ENCODE results near the gene ARL8A.
"Not testable (repeated sequence)": the region's sequence is repeated elsewhere in the genome, so short reads cannot be mapped to it uniquely, and the experiment has no call there.

ARL8A gene

DNA sequence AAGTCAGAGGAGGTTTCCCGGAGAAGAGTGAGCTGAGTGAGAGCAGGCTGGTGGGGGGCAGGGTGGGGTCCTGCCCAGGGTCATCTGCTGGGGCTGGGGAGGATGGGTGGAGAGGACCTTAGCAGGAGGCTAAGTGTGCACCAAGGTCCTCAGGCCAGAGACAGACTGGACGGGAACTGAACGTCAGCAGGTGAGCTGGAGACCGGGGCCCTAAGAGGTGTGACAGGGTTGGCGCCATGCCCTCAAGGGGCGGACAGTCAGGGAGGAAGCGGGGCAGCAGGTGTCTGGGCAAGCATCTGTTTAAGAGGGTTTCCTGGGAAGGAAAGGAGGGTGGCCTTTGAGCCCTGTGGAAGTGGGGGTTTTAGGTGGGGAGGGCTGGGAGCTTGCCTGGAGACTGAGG is 29.5 kb upstream of the ARL8A start:
- DNase-seq (ENCODE audit: low read depth, low spot score), result no peak

DNA sequence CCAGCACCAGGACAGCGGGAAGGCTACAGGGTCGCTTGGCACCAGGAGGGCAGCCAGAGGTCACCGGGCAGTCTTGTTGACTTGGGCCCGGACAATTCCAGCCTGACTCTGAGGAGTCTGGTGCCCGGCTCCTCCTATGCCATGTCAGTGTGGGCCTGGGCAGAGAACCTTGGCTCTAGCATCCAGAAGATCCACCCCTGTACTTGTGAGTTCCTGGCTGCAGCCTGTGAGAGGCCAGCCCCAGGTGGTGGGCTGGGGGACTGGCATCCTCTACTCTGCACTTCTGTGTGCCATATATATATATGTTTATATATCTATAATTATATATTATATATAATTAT is 27.4 kb upstream of the ARL8A start:
- no peak for DNase-seq (ENCODE audit: low read depth, low spot score)

DNA sequence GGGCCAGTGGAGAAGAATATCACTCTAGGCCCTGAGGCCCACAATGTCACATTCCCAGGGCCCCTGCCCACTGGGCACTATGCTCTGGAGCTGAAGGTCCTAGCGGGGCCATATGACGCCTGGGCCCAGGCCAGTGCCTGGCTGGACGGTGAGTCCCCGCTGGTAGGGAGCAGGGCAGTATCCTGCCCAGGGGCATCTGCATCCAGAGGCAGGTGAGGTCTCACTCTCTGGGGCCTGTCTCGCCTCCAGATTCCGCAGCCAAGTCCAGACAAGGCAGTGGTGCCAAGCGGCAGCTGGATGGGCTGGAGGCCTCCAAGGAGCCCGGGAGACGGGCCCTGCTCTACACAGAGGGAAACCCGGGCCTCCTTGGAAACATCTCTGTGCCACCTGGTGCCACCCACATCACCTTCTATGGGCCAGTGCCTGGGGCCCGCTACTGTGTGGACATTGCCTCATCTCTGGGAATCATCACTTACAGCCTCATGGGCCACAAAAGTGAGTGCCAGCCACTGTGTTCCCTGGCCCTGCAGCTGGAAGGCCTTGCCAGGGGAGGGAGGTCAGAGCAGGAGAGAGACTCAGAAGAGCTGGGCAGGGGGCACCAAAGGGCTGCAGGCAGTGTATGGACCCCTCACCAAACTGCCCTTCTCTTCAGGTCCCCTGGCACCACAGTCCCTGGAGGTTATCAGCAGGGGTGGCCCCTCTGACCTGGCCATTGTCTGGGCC is 26.9 kb upstream of the ARL8A start:
- no peak for DNase-seq (ENCODE audit: low read depth, low spot score)

DNA sequence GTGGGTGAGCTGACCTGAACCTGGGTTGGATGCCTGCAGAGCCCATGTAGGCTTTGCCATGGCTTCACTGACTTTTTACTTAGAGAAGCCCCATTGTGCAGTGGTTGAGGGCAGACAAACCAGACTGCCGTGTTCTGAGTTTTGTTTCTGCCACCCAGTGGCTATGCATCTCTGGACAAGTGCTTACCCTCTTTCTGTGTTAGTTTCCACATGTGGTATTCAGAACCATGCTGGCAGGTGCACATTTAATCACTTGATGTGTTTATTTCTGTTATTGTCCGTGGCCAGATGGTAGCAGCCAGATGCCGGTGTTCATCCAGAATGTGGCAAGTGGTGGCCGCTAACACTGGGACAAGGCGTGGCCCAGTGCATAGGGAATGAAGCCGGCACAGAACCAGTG is 26.2 kb upstream of the ARL8A start:
- no peak for DNase-seq (ENCODE audit: low read depth, low spot score)

GRCh38 chr1:202168861-202169260 is 24.3 kb upstream of the ARL8A start:
- no peak for DNase-seq (ENCODE audit: low read depth, low spot score)

DNA sequence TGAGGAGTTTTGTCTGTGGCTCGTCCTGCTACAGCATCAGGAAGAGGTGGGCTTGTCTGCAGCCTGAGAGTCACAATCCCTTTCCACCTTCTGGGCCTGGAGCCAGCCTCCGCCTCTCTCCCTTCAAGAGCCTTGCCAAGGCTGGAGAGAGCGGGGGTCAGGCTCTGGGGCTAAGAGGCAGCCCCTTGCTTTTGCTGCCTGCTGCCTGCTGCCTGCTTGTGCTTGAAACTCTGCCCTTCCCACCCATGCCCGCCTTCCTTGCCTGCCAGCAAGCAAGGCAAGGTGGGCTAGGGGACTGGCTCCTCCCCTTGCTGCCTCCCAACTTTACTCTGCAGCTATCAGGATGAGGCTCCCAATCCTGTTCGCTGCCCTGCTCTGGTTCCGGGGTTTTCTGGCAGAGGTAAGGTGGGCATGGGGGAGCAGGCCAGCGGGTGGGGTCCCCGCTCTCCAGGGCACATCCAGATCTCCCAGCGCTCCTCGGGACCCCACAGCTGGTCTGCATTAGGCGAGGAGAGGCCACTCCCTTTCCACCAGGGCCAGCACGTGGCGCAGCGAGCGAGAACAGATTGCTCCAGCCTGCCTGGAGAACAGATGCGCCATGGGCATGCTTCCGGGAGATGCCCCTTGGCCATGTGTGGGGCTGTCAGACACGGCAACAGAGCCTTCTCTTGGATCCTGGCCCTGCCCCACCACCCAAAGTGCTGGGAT is 23.3 kb upstream of the ARL8A start:
- no peak for DNase-seq (ENCODE audit: low read depth, low spot score)

GRCh38 chr1:202167054-202167453 is 22.5 kb upstream of the ARL8A start:
- DNase-seq (ENCODE audit: low read depth, low spot score), result not testable (repeated sequence)

GRCh38 chr1:202165942-202166843 is 21.7 kb upstream of the ARL8A start:
- DNase-seq (ENCODE audit: low read depth, low spot score), result no peak

DNA sequence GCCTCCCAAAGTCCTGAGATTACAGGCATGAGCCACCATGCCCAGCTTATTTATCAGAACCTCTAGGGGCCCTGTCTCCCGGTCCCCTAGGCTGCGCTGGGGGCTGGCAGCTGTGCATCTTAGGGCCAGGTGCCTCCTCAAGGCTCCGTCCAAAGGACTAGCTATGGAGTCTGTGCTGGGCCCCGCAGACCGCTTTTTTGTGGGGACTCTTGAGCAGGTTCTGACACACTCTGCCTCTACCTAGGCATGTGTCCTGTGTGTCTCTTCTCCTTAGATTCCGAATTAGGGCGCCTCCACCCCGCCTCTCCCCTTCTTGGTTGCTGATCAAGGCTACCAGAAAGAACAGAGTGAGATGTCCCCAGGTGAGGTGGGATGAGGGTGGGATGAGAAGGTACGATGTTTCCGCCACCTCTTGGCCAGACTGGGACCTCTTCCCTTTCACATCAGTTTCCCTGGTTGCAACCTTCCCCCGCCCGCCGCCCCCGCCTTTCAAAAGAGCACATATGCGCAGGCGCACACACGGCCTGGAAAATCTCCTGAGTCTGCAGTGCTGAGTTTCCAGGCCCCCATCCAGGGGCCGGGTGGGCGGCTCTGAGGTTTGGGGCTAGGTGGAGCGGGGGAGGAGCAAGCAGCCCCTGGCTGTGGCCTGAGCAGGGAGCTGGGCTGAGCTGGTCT is 20.9 kb upstream of the ARL8A start:
- no peak for DNase-seq (ENCODE audit: low read depth, low spot score)

- DNase-seq (ENCODE audit: low read depth, low spot score), result no peak
Observed at GRCh38 chr1:202164271-202165037, 19.9 kb upstream of the ARL8A start.

- no peak for DNase-seq (ENCODE audit: low read depth, low spot score)
Observed at GRCh38 chr1:202163281-202164270, 19.0 kb upstream of the ARL8A start.

DNA sequence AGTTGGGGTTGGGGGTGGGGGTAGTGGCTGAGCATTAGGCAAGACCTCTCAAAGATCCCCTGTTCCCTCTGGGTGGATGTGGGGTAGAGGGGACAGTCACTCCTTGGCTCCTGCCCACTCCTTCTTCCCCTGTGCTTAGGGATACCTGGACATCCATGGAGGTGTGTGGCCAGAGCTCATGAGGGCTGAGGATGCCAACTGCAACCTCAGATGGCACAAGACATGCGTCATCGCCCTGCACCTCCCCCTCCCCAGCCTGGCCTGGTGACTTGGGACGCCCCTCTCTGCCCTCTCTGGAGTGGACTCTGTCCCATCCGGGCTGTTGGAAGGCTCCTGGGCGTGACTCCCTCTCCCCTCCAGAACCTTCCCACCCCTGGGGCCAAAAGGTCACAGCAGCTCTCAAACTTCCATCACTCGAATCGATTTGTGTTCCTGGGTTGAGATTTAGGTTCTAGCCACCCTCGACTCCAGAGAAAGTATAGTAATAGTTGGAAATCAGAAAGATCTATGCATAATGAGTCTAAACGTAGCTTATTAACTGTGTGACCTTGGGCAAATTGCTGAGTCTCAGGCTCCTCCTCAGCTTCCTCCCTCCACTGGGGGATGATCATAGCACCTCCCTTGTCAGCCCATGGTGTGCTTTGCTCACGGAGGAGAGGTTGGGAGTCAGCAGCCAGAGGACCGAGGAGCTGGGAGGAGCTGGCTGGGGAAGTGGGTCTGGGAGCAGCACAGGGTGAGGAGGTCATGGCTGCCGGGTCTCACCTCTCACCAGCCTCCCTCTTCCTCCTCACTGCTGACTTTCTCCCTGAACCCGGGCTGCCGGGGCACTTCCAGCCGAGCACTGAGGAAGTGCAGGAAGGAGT is 18.1 kb upstream of the ARL8A start:
- DNase-seq (ENCODE audit: low read depth, low spot score), result no peak

- DNase-seq (ENCODE audit: low read depth, low spot score), result no peak
Observed at GRCh38 chr1:202162047-202162417, 17.5 kb upstream of the ARL8A start.

- no peak for DNase-seq (ENCODE audit: low read depth, low spot score)
Observed at GRCh38 chr1:202161151-202162046, 16.9 kb upstream of the ARL8A start.

DNA sequence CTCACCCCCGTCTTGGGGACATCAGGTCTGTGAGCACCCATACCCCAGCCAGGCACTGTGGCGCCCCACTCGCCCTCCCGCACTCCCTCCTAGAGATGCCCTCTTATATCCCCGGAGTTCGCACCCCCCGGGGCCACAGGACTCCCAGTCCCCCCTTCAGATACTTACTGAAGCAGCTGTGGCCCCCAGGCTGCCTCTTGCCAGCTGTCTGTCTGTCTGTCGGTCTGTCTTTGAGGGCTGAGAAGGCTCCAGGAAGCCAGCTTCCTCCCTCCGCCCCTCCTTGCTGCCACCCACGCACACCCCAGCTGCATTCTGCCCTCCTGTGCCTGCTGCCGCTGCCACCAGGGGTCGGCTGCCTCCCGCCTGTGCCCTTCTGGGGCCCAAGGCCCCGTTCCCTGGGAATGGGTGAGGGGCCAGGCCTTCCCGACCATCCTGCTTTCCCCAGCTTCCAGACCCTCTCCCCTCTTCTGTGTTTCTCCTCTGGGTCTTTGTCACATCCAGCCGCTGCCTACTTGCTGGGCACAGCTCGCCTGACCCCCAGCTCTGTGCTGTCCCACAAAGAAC is 15.9 kb upstream of the ARL8A start, which contains the start of gene PTPN7:
TSS of gene PTPN7 (minus strand) at position 226 of the 564 bp plus-strand sequence. CDS start 1,200 bp downstream, outside the sequence.
- no peak for DNase-seq (ENCODE audit: low read depth, low spot score)

DNA sequence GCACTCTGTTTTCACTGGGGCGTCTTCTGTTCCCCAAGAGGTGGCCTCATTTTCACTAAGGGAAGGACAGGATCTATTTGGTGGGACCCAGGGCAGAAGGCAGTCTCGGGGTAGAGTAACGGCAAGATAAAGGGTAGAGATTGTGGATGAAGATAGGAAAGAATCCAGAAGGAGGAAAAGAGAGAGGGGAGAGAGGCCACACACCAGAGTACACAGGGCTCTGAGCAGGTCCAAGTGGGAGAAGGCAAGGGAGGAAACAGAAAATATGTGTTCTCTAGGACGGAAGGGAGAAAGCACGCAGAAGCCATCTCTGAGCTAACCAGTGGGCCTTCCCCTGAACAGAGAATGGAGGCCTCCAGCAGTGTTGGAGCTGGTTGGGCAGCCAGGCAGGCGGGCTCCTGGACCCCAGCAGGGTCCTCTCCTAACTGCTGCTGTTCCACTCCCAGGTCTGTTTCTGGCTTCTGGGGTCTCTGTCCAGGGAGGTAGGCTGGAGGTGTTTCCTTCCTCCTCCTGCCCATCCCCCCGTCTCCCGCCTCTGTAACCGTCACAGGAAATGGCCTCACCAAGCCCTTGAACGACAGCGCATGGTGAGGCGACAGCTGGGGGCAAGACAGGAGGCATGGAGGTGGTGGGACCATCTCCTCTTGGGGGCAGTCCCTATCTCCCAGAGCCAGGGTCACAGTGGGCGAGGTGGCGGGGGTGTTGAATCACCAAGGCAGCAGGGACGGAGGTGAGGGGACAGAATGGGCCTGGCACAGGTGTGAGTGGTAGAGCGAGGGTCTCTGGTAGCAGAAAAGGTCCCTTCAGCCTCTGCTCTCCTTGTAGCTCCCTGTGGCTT is 15.2 kb upstream of the ARL8A start:
- DNase-seq (ENCODE audit: low read depth, low spot score), result no peak

All from iPS DF 19.7 (cell line).